Kidney (tissue), 14 donors: Measurements from ENCODE around the gene CLK3. TPM values are rescaled to one million over a fixed set of nuclear protein-coding genes. Genes with fewer than 3 reads are reported as not detected.

ENCODE experiments used
- DNase-seq, 5 donors: peaks; one replicate each; pipeline ENCODE4 v3.0.0-alpha.2; 2013 to 2020
- FAIRE-seq: peaks from 2 replicates; lab custom pipeline; 2012; peaks lifted over from hg19 to GRCh38; lab: Jason Lieb, UNC
- H3K27ac ChIP-seq, 2 donors: one replicate each; pipeline ENCODE4 v1.7.0; 2013; ENCODE audit warnings: low read depth in 2 of 2, low read length in 2 of 2, inconsistent platforms in 1 of 2
- H3K27me3 ChIP-seq: one replicate; pipeline ENCODE4 v1.7.1; 2013; ENCODE audit warnings: low read length, inconsistent platforms; ENCODE audit not compliant: control insufficient read depth, insufficient read depth
- H3K36me3 ChIP-seq, 3 donors: one replicate each; pipeline versions ENCODE4 v1.7.0 to v1.7.1; 2013; ENCODE audit warnings: low read length in 3 of 3, control low read depth in 1 of 3, inconsistent platforms in 1 of 3; ENCODE audit not compliant: insufficient read depth in 3 of 3, control insufficient read depth in 2 of 3
- H3K4me1 ChIP-seq, 3 donors: one replicate each; pipeline versions ENCODE4 v1.7.0 to v1.7.1; 2013; ENCODE audit warnings: low read length in 3 of 3, inconsistent platforms in 1 of 3, low read depth in 1 of 3; ENCODE audit not compliant: control insufficient read depth in 2 of 3, insufficient read depth in 2 of 3
- H3K4me3 ChIP-seq, 3 donors: one replicate each; pipeline versions ENCODE4 v1.7.0 to v1.8.1; 2013; ENCODE audit warnings: low read length in 3 of 3, control low read depth in 1 of 3, inconsistent platforms in 1 of 3
- H3K9ac ChIP-seq, 3 donors: one replicate each; pipeline versions ENCODE4 v1.7.0 to v1.7.1; 2013; ENCODE audit warnings: low read length in 3 of 3, control low read depth in 1 of 3, inconsistent platforms in 1 of 3
- H3K9me3 ChIP-seq, 3 donors: one replicate each; pipeline versions ENCODE4 v1.7.0 to v1.7.1; 2013; ENCODE audit warnings: low read length in 3 of 3, control low read depth in 1 of 3, inconsistent platforms in 1 of 3; ENCODE audit not compliant: control insufficient read depth in 2 of 3, insufficient read depth in 1 of 3
- intact Hi-C: fragments of 100-400 bp; cut with DNase I; formaldehyde crosslinking; loops from one replicate; pipeline ENCODE4 v1.11.1; 2022
- polyA plus RNA-seq: library from polyadenylated mRNA; stranded (reverse); fragments of 350-450 nt; fragmentation: Illumina TruSeq; extraction: RNeasy Lipid Tissue Mini Kit (QIAGEN cat#74804); gene quantifications from one replicate; pipeline ENCODE4 v1.2.3, GENCODE V29; 2014; ENCODE audit warnings: low read depth, low replicate concordance; ENCODE audit not compliant: insufficient read depth
- total RNA-seq: library from RNA; stranded (reverse); fragmentation: NEBNext Ultra II Directional; extraction: Animal tissue kit (Norgen Biotek cat#: 25700); gene quantifications from one replicate; pipeline ENCODE4 v1.2.1, GENCODE V29; 2021
- TF ChIP-seq, protein P1 (sequence below): IDR thresholded peaks from 3 replicates; pipeline ENCODE4 v1.5.1; 2012; ENCODE audit warnings: mild to moderate bottlenecking, moderate library complexity, borderline replicate concordance; ENCODE audit not compliant: insufficient read depth; ENCODE audit errors: extremely low read depth
- donor health status: control.
- donor health status: control.
- donor health status: control.
- donor health status: control.
- donor health status: control.
- donor health status: DM: yes; HTN: yes; CAD: no.
- donor health status: Normal renal cell carcinoma (clear cell type).

Gene CLK3
- total and polyA plus RNA-seq, 2 donors from 2014 or later, result 54.1 to 66.3 TPM

DNA sequence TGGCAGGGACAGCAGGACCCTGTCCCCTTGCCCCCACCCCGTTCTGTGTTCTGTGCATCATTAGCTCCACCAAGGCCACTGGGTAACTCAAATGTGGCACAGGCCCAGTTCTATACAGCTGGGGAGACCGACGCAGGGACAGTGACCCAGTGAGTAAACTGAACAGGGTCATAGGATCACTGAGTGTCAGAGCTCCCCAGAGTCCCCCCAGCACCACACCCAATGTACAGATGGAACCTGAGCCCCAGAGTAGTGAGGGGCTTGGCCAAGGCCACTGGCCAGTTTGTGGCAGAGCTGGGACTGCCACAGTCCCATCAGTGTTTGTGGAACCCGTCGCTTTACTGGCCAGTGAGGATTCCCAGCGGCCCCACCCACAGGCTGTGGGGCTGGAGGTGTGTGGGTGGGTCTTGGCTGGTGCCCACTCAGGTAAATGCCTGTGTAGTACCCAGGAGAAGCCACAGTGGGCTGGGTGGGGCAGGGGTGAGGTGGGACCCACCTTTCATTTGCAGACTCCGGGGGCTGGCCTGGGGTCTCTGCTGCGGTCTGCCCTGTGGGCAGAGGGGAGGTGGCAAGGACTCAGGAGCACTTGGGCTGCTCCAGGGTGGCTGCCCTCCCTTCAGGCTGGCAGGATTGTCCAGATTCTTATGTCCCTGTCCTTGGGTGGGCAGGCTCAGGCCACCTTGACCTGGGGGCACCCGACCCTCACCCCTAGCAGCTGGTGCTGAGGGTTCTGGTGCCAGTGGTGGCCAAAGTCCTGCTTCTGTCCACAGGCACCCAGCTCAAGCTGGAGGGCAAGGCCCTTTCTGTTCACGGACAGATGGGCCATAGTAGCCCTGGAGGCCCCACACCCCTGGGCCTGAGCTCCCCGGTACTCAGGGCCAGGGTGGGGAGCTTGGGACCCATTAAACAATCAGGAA, 11.6 kb upstream of the CLK3 start:
- H3K27ac ChIP-seq, result no peak overlapping the region
- H3K36me3 ChIP-seq, result no peaks in the 10 kb centered on the region
- no peak overlapping the region for H3K4me3 ChIP-seq
- FAIRE-seq, result no peak
- no peaks in the 10 kb centered on the region for H3K9me3 ChIP-seq
- no peak overlapping the region for H3K9ac ChIP-seq
- intact Hi-C loops, result no loop called here
- TF ChIP-seq, protein P1, sequence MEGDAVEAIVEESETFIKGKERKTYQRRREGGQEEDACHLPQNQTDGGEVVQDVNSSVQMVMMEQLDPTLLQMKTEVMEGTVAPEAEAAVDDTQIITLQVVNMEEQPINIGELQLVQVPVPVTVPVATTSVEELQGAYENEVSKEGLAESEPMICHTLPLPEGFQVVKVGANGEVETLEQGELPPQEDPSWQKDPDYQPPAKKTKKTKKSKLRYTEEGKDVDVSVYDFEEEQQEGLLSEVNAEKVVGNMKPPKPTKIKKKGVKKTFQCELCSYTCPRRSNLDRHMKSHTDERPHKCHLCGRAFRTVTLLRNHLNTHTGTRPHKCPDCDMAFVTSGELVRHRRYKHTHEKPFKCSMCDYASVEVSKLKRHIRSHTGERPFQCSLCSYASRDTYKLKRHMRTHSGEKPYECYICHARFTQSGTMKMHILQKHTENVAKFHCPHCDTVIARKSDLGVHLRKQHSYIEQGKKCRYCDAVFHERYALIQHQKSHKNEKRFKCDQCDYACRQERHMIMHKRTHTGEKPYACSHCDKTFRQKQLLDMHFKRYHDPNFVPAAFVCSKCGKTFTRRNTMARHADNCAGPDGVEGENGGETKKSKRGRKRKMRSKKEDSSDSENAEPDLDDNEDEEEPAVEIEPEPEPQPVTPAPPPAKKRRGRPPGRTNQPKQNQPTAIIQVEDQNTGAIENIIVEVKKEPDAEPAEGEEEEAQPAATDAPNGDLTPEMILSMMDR, result no peak
- DNase-seq, result no peak
- H3K27me3 ChIP-seq, result no peaks in the 10 kb centered on the region
- H3K4me1 ChIP-seq, result peaks cover 0 to 9% (median 4%) of the 10 kb centered on the region in 3 donors

DNA sequence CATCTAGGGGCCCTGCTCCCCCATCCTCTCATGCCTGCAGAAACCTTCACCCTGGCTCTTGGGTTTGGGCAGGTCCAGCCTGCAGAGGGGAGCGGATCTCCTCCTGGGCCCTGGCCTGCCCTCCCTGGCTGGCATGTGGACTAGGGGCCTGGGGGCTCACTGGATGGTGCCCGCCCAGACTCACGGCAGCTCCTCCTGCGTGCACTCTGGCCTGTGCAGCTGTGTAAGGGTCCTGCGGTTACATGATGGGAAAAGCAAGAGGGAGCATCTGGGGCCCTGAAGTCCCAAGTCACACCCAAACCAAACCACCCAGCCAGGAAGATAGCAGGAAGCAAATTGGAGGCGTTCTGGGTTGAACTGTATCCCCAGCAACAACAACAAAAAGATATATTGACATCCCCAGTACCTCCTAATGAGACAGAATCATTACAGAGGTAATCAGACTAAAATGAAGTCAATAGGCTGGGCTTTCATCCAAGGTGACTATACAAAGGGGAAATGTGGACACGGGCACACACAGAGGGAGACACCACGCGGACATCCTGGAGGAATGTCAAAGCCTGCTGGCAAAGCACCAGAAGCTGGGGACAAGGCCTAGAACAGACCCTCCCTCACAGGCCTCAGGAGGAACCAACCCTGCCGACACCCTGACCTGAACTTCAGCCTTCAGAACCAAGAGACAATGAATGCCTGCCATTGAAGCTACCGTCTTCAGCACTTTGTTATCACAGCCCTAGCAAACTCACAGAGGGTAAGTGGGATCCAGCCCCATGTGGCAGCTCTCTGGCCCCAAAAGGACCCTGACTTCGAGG, 10.4 kb upstream of the CLK3 start:
- Histone ChIP-seq H3K27ac (no peak overlapping the region), H3K36me3 (no peaks in the 10 kb centered on the region), H3K4me1 (no peaks in the 10 kb centered on the region), H3K4me3 (no peak overlapping the region), H3K27me3 (no peaks in the 10 kb centered on the region), H3K9me3 (no peaks in the 10 kb centered on the region), H3K9ac (no peak overlapping the region)
- TF ChIP-seq, protein P1, result no peak
- DNase-seq (no peak), FAIRE-seq (no peak)
- intact Hi-C loops, result no loop called here

DNA sequence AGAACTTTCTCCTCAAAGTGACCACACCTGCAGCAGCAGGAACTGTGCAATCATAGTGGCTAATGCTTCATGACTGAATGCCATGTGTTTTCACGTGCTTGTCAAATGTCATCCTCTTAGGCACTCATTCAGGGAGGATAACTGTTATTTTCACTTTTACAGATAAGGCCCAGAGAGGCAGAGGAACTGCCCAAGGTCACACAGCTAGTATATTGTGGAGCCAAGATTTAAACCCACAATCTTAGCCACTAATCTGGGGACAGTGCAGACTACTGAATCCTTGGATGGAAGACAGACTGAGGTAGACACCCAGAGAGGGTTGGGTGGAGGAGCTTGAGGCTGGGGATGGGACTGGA, 9.9 kb upstream of the CLK3 start:
- no peaks in the 10 kb centered on the region for H3K27me3 ChIP-seq

More for the DNA sequence above, 9.9 kb upstream of the CLK3 start:
- no peaks in the 10 kb centered on the region for H3K36me3 ChIP-seq
- DNase-seq, result no peak
- no peaks in the 10 kb centered on the region for H3K4me1 ChIP-seq
- TF ChIP-seq, protein P1, result no peak
- no peak overlapping the region for H3K9ac ChIP-seq
- no peak for FAIRE-seq
- no peaks in the 10 kb centered on the region for H3K9me3 ChIP-seq
- intact Hi-C loops, result no loop called here
- no peak overlapping the region for H3K4me3 ChIP-seq
- H3K27ac ChIP-seq, result no peak overlapping the region
